K562 (cell line): ENCODE measurements around the gene ARPC2. TPM values are rescaled to one million over a fixed set of nuclear protein-coding genes. Genes with fewer than 3 reads are reported as not detected.
A peak's percentile ranks its signal among the peaks of the same experiment; 100 is the strongest.

Experiments
- BCOR ChIP-seq: fragments of 450-650 bp; IDR thresholded peaks from 2 replicates; pipeline ENCODE4 v1.6.1; 2016
- ELF4 ChIP-seq: fragments of 450-650 bp; formaldehyde crosslinking; IDR thresholded peaks from 2 replicates; pipeline ENCODE4 v1.4.0; 2022; ENCODE audit warnings: missing genetic modification characterization
- FOXJ3 ChIP-seq: sonication (generic); formaldehyde crosslinking; IDR thresholded peaks from 2 replicates; pipeline ENCODE4 v1.4.0; 2020; ENCODE audit warnings: mild to moderate bottlenecking, missing genetic modification reagents
- FOXP1 ChIP-seq: sonication (generic); formaldehyde crosslinking; IDR thresholded peaks from 2 replicates; pipeline ENCODE4 v1.8.0; 2022; ENCODE audit warnings: mild to moderate bottlenecking, missing genetic modification reagents
- NR2C2 ChIP-seq, 2 experiments: fragments of 200-800 bp in 1 of 2; sonication (Bioruptor generic) in 1 of 2; sonication (generic) in 1 of 2; formaldehyde crosslinking in 1 of 2; IDR thresholded peaks; 2 replicates each; pipeline versions ENCODE4 v1.6.1 to v1.8.0; 2016 to 2022; ENCODE audit warnings: mild to moderate bottlenecking in 1 of 2, missing compliant biosample characterization in 1 of 2, missing genetic modification characterization in 1 of 2, missing genetic modification reagents in 1 of 2
- SRSF7 ChIP-seq: fragments of 200-400 bp; formaldehyde crosslinking; optimal IDR thresholded peaks from 2 replicates; pipeline ENCODE3; 2017; ENCODE audit warnings: mild to moderate bottlenecking, low read depth, low read length
- ZBTB7A ChIP-seq: IDR thresholded peaks from 2 replicates; pipeline ENCODE4 v1.6.1; 2011; ENCODE audit warnings: low read depth, mild to moderate bottlenecking, low read length, moderate library complexity, borderline replicate concordance; ENCODE audit not compliant: control insufficient read depth
- ZNF384 ChIP-seq: IDR thresholded peaks from 2 replicates; pipeline ENCODE4 v1.6.1; 2012; ENCODE audit warnings: low read depth, low read length, improper control_type of control experiment
- polyA plus RNA-seq, 8 experiments: library from polyadenylated mRNA; depleted of rRNA in 4 of 8; stranded (reverse) in 5 of 8; unstranded in 3 of 8; fragments of >200 nt; fragmentation: Nextera tagmentation in 2 of 8; fragmentation: Illumina TruSeq in 1 of 8; extraction: Ambion mirVana in 2 of 8; extraction: Trizol in 1 of 8; gene quantifications; 2 replicates each; pipeline versions ENCODE4 v1.2.1 to v1.2.3, GENCODE V29; 2011 to 2014; ENCODE audit warnings: inconsistent platforms in 1 of 8, missing spikeins in 1 of 8
- total RNA-seq, 7 experiments: library from RNA; depleted of rRNA in 6 of 7; stranded (reverse); fragments of >200 nt in 6 of 7; fragmentation: Illumina TruSeq in 2 of 7; extraction: Trizol in 2 of 7; gene quantifications; 2 replicates each; pipeline versions ENCODE4 v1.2.1 to v1.2.3, GENCODE V29; 2011 to 2021; ENCODE audit warnings: low replicate concordance in 1 of 7
- TF ChIP-seq, protein P1 (sequence below), 2 experiments: fragments of 450-650 bp in 1 of 2; sonication (generic) in 1 of 2; formaldehyde crosslinking in 1 of 2; IDR thresholded peaks; 2 replicates each; pipeline versions ENCODE4 v1.7.1 to v1.9.0; 2016 to 2022; ENCODE audit warnings: inconsistent platforms in 1 of 2, mild to moderate bottlenecking in 1 of 2, missing genetic modification reagents in 1 of 2
- TF ChIP-seq, protein P2 (sequence below): fragments of 450-650 bp; formaldehyde crosslinking; conservative IDR thresholded peaks from 2 replicates; pipeline ENCODE4 v1.4.0; 2022; ENCODE audit warnings: mild to moderate bottlenecking, missing genetic modification characterization
- TF ChIP-seq, protein P3 (sequence below), 2 experiments: fragments of 200-800 bp in 1 of 2; sonication (Bioruptor generic) in 1 of 2; sonication (generic) in 1 of 2; formaldehyde crosslinking in 1 of 2; IDR thresholded peaks in 1 of 2; conservative IDR thresholded peaks in 1 of 2; 2 replicates each; pipeline versions ENCODE4 v1.5.0 to v1.6.1; 2016 to 2020; ENCODE audit warnings: missing compliant biosample characterization in 1 of 2, missing genetic modification characterization in 1 of 2, missing genetic modification reagents in 1 of 2
- TF ChIP-seq, protein P4 (sequence below): fragments of 450-650 bp; IDR thresholded peaks from 2 replicates; pipeline ENCODE4 v1.6.1; 2016; ENCODE audit warnings: low read depth, mild to moderate bottlenecking, moderate library complexity

Gene ARPC2
- total and polyA plus RNA-seq, 9 of the 15 experiments (the other 6 are each of a cell fraction or from before 2014, with no cell fraction given): 81.9 to 187 (median 103) TPM

DNA sequence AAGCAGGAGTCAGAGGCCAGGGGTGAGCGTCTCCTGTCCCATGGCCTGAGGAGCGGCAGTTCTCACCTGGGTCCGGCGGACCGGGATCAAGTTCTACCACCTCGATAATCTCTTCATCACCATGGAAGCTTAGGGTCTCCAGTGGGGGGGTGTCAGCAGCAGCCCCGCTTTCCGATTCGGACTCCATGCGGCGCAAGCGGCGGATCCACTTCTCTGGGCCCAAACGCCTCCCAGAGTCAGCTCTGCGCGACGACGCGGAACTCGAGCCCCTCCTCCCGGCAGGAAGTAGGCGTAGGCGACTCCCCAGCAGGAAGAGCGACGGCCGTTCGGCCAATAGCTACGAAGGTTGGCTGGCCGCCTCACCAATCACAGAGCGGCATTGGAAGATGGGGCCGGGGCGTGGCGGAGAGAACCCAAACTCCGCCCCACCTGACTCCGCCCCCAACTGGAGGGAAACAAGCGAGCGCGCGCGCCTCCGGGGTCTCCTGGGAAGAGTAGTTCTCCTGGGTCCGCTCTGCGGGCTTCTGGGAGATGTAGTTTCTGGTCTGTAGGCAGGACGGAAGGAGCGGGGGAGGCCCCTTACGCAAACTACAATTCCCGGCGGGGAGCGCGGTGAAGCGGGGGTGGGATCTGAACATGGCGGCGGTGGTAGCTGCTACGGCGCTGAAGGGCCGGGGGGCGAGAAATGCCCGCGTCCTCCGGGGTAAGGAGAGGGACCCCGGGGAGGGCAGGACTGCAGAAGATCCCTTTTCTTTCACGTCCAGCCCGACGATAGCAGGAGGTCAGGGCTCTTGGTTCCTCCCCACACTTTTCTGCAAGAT is 53.1 kb downstream of the ARPC2 start, which contains the start of the genes AAMP and PNKD (continued):
- TF ChIP-seq, protein P1, sequence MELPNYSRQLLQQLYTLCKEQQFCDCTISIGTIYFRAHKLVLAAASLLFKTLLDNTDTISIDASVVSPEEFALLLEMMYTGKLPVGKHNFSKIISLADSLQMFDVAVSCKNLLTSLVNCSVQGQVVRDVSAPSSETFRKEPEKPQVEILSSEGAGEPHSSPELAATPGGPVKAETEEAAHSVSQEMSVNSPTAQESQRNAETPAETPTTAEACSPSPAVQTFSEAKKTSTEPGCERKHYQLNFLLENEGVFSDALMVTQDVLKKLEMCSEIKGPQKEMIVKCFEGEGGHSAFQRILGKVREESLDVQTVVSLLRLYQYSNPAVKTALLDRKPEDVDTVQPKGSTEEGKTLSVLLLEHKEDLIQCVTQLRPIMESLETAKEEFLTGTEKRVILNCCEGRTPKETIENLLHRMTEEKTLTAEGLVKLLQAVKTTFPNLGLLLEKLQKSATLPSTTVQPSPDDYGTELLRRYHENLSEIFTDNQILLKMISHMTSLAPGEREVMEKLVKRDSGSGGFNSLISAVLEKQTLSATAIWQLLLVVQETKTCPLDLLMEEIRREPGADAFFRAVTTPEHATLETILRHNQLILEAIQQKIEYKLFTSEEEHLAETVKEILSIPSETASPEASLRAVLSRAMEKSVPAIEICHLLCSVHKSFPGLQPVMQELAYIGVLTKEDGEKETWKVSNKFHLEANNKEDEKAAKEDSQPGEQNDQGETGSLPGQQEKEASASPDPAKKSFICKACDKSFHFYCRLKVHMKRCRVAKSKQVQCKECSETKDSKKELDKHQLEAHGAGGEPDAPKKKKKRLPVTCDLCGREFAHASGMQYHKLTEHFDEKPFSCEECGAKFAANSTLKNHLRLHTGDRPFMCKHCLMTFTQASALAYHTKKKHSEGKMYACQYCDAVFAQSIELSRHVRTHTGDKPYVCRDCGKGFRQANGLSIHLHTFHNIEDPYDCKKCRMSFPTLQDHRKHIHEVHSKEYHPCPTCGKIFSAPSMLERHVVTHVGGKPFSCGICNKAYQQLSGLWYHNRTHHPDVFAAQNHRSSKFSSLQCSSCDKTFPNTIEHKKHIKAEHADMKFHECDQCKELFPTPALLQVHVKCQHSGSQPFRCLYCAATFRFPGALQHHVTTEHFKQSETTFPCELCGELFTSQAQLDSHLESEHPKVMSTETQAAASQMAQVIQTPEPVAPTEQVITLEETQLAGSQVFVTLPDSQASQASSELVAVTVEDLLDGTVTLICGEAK (IDR thresholded peaks at IDR 0.05): peak; percentile 87
- TF ChIP-seq, protein P1 (CRISPR knock-in tag; IDR thresholded peaks at IDR 0.05): no peak
- TF ChIP-seq, protein P2, sequence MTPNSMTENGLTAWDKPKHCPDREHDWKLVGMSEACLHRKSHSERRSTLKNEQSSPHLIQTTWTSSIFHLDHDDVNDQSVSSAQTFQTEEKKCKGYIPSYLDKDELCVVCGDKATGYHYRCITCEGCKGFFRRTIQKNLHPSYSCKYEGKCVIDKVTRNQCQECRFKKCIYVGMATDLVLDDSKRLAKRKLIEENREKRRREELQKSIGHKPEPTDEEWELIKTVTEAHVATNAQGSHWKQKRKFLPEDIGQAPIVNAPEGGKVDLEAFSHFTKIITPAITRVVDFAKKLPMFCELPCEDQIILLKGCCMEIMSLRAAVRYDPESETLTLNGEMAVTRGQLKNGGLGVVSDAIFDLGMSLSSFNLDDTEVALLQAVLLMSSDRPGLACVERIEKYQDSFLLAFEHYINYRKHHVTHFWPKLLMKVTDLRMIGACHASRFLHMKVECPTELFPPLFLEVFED: no peak
- TF ChIP-seq, protein P3, sequence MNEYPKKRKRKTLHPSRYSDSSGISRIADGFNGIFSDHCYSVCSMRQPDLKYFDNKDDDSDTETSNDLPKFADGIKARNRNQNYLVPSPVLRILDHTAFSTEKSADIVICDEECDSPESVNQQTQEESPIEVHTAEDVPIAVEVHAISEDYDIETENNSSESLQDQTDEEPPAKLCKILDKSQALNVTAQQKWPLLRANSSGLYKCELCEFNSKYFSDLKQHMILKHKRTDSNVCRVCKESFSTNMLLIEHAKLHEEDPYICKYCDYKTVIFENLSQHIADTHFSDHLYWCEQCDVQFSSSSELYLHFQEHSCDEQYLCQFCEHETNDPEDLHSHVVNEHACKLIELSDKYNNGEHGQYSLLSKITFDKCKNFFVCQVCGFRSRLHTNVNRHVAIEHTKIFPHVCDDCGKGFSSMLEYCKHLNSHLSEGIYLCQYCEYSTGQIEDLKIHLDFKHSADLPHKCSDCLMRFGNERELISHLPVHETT (CRISPR knock-in tag; conservative IDR thresholded peaks at IDR 0.05 in 1 of 2, IDR thresholded peaks at IDR 0.05 in 1 of 2): peak in 1 of 2 experiments; percentile 90; a peak in 2 of 4 replicates
- no peak for TF ChIP-seq FOXJ3 (CRISPR knock-in tag)
- TF ChIP-seq BCOR: no peak
- peak; percentile 64 for TF ChIP-seq ZBTB7A
- TF ChIP-seq FOXP1 (CRISPR knock-in tag): peak; percentile 68; the same call in 1 of the 2 replicates
- TF ChIP-seq ELF4: no peak
- TF ChIP-seq NR2C2 (CRISPR knock-in tag; IDR thresholded peaks at IDR 0.05): no peak
- TF ChIP-seq NR2C2 (tag; IDR thresholded peaks at IDR 0.05): peak; percentile 83
- no peak for TF ChIP-seq SRSF7
- no peak for TF ChIP-seq ZNF384
- TF ChIP-seq, protein P4, sequence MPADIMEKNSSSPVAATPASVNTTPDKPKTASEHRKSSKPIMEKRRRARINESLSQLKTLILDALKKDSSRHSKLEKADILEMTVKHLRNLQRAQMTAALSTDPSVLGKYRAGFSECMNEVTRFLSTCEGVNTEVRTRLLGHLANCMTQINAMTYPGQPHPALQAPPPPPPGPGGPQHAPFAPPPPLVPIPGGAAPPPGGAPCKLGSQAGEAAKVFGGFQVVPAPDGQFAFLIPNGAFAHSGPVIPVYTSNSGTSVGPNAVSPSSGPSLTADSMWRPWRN: no peak
